ENCODE measurements around the gene RGS19.

Gene RGS19

DNA sequence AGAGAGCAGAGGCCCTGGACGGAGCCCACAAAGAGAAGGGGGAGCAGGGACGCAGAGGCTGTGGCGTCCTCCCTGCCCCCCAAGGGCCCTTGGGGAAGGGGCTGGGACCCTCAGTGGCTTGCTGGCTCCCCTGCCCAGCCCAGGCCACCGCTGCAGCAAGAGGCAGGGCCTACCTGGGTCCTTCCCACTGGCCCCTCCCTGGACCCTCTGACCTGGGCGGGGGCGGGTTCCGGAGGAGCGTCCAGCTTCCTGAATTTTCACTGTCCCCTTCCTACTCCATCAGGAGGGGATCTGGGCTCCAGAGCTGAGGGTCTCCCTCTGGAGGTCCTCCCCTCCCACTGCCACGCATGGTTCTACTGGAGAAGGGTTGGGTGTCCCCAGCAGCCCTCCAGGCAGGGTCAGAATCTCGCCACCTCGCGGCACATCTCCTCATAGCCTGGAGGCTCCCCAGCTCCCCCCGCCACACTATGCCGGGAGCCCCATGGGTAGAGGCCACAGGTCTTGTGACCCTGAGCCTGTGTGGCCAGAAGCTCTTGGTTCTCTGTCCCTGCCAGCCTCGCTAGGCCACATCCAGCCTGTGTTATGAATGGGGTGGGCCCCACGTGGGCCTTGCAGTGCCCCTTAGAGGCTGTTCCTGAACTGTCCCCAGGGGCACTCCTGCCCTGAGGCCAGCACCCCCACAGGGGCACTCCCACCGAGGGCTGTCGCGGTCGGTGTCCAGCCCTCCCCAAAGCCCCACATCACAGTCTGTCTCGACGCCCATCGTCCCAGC is 28.9 kb downstream of the RGS19 start:
- ChIA-PET CTCF (interaction anchor here (0.8 to 1.4 kb wide), 3 partner anchors 9 to 71 kb away, joined by 3 read pairs; no protein-coding TSS in a partner anchor), POLR2A (interaction anchor here (0.5 kb wide), 1 partner anchor 94 kb away, joined by 3 read pairs; the partner anchor contains the start of gene UCKL1)
- DNase-seq (ENCODE audit: low read depth, low spot score): no peak
- TF ChIP-seq, protein P1, sequence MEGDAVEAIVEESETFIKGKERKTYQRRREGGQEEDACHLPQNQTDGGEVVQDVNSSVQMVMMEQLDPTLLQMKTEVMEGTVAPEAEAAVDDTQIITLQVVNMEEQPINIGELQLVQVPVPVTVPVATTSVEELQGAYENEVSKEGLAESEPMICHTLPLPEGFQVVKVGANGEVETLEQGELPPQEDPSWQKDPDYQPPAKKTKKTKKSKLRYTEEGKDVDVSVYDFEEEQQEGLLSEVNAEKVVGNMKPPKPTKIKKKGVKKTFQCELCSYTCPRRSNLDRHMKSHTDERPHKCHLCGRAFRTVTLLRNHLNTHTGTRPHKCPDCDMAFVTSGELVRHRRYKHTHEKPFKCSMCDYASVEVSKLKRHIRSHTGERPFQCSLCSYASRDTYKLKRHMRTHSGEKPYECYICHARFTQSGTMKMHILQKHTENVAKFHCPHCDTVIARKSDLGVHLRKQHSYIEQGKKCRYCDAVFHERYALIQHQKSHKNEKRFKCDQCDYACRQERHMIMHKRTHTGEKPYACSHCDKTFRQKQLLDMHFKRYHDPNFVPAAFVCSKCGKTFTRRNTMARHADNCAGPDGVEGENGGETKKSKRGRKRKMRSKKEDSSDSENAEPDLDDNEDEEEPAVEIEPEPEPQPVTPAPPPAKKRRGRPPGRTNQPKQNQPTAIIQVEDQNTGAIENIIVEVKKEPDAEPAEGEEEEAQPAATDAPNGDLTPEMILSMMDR (IDR thresholded peaks at IDR 0.05; ENCODE audit: insufficient read depth, low read length, missing control alignments): no peak
- H3K4me3 ChIP-seq (ENCODE audit: low read depth, low read length): no peak overlapping the region

DNA sequence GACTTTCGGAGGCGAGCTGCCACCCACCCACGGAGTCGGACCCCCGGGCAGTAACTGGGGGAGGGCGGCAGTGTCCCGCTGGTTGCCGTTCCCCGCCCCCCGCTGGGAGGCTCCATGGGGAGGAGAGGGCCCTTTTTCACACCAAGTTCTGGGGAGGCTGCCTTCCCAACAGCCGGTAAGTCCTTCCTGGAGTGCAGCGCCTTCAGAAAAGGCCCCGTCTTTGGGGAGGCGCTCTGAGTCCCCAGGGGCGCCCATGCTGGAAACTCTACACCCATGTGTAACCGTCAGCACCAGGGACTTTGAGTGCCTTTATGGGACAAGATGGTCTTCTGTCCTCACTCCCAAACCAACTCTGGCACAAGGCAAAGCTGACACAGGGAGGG is 29.4 kb downstream of the RGS19 start:
- CTCF ChIA-PET: interaction anchor here (0.9 to 1.4 kb wide), 2 partner anchors 9 to 72 kb away, joined by 3 read pairs; no protein-coding TSS in a partner anchor
- TF ChIP-seq, protein P1 (IDR thresholded peaks at IDR 0.05; ENCODE audit: insufficient read depth, low read length, missing control alignments): no peak
- DNase-seq (ENCODE audit: low read depth, low spot score): no peak
- POLR2A ChIA-PET: interaction anchor here (0.5 kb wide), 1 partner anchor 93 kb away, joined by 3 read pairs; the partner anchor contains the start of gene UCKL1
- H3K4me3 ChIP-seq (ENCODE audit: low read depth, low read length): no peak overlapping the region

DNA sequence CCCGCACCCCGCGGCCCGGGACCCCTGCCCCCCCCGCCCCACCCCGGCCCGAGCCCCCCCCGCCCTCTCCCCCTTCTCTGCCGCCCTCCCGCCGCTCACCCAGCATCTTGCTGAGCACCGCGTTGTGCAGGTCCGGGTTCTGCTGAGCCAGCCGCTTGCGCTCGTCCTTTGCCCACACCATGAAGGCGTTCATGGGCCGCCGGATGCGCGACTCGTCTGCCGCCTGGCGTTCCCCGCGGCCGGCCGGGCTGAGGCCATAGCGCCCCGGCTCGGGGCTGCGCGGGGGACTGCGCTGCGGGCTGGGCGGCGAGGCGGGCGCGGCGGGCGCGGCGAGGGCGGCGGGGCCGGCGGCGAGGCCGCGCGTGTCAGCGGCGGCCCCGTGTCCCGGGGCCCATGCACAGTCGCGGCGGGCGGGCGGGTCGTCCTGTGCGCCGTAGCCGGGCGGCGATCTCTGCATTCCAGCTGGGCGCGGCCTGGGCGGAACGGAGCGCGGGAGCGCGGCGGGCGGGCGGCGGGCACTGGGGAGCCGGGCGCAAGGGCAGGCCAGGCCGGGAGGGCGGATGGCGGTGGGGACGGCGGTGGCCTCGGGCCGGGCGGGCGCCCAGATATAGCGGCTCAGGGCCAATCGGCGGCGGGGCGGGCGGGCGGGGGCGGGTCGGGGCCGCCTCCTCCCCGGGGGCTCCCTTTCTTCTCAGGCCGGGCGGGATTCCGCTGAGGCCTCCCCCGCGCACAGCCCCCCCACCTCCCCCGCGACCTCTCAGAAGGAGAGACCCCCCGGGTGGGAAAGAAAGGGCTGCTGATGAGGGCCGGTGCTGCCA is 30.0 kb downstream of the RGS19 start, which contains the start of gene SOX18:
SOX18 (minus strand) TSS at position 580 of the 818 bp plus-strand sequence; CDS start at position 457, 123 bp downstream.
- no peak within 1 kb of the TSS for H3K4me3 ChIP-seq (ENCODE audit: low read depth, low read length)
- CTCF ChIA-PET: interaction anchor here (1.4 kb wide), 1 partner anchor 72 kb away, joined by 3 read pairs; no protein-coding TSS in a partner anchor
- no peak for DNase-seq (ENCODE audit: low read depth, low spot score)
- TF ChIP-seq, protein P1 (IDR thresholded peaks at IDR 0.05; ENCODE audit: insufficient read depth, low read length, missing control alignments): no peak
- POLR2A ChIA-PET: no interaction called here

DNA sequence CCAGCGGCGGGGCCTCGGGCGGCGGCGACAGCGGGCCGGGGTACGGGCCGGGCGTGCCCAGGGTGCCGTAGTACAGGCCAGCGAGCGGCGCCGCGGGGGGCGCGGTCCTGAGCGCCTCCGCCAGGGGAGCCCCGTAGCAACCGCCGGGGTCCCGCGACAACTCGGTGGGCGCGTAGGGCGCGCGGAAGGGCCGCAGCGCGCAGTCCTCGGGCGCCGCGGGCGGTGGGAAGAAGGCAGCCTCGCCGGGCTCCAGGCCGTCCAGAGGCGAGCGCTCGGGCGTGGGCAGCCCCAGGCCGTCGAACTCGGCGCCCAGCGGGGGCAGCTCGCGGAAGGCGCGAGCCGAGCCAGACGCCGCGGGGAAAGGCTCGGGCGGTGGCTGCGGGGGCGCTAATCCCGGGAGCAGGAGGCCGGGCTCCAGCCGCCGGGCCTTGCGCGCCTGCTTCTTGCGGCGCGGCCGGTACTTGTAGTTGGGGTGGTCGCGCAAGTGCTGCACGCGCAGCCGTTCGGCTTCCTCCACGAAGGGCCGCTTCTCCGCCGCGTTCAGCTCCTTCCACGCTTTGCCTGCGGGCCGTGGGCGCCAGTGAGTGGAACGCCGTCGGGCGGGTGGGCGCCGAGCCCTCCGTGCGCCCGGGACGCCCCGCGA is 30.8 kb downstream of the RGS19 start:
- no peak for DNase-seq (ENCODE audit: low read depth, low spot score)
- ChIA-PET CTCF (interaction anchor here (1.4 kb wide), 1 partner anchor 73 kb away, joined by 3 read pairs; no protein-coding TSS in a partner anchor), POLR2A (no interaction called here)
- TF ChIP-seq, protein P1 (IDR thresholded peaks at IDR 0.05; ENCODE audit: insufficient read depth, low read length, missing control alignments): no peak
- H3K4me3 ChIP-seq (ENCODE audit: low read depth, low read length): no peak overlapping the region

DNA sequence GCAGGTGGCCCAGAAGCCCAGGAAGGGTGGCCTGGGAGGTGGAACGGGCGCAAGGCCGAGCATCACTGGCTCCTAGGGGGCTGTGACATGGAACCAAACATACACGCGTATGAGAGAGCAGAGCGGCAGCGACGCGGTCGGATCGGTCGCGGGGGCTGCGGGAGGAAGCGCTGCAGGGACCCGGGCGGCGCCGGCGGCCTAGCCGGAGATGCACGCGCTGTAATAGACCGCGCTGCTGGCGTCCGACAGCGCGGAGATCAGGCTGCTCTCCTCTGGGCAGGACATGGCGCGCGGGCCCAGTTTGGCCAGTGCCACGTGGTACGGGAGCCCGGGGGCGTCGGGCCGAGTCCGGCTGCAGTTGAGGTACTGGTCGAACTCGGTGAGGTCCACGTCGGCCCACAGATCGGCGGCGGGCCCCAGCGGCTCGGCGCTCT is 31.3 kb downstream of the RGS19 start:
- no peak overlapping the region for H3K4me3 ChIP-seq (ENCODE audit: low read depth, low read length)
- ChIA-PET CTCF (interaction anchor here (1.3 kb wide), 1 partner anchor 10 kb away, joined by 4 read pairs; no protein-coding TSS in a partner anchor), POLR2A (no interaction called here)
- no peak for DNase-seq (ENCODE audit: low read depth, low spot score)
- TF ChIP-seq, protein P1 (IDR thresholded peaks at IDR 0.05; ENCODE audit: insufficient read depth, low read length, missing control alignments): no peak

Data from AG04449 (cell line).